Muscle layer of colon (tissue), 2 donors: Measurements from ENCODE around the gene JAKMIP1.

Source experiments
- H3K27ac ChIP-seq: one replicate; pipeline ENCODE4 v1.7.0; 2013; ENCODE audit warnings: low read depth, mild to moderate bottlenecking, low read length, moderate library complexity
- H3K27me3 ChIP-seq, 2 donors: one replicate each; pipeline ENCODE4 v1.7.0; 2013; ENCODE audit warnings: low read length in 2 of 2, mild to moderate bottlenecking in 2 of 2; ENCODE audit not compliant: insufficient read depth in 2 of 2, control insufficient read depth in 1 of 2
- H3K36me3 ChIP-seq: one replicate; pipeline ENCODE4 v1.7.0; 2013; ENCODE audit warnings: mild to moderate bottlenecking, low read length; ENCODE audit not compliant: insufficient read depth
- H3K4me1 ChIP-seq: one replicate; pipeline ENCODE4 v1.7.0; 2013; ENCODE audit warnings: mild to moderate bottlenecking, low read length; ENCODE audit not compliant: insufficient read depth
- H3K4me3 ChIP-seq, 2 donors: one replicate each; pipeline ENCODE4 v1.7.0; 2013; ENCODE audit warnings: low read length in 2 of 2, low read depth in 1 of 2, mild to moderate bottlenecking in 1 of 2, moderate library complexity in 1 of 2
- H3K9ac ChIP-seq: one replicate; pipeline ENCODE4 v1.7.0; 2013; ENCODE audit warnings: low read length
- H3K9me3 ChIP-seq: one replicate; pipeline ENCODE4 v1.7.0; 2013; ENCODE audit warnings: mild to moderate bottlenecking, low read length
- donor health status: abdominal sarcoma.
- donor health status: Adenocarcinoma of cecum.

Gene JAKMIP1

DNA sequence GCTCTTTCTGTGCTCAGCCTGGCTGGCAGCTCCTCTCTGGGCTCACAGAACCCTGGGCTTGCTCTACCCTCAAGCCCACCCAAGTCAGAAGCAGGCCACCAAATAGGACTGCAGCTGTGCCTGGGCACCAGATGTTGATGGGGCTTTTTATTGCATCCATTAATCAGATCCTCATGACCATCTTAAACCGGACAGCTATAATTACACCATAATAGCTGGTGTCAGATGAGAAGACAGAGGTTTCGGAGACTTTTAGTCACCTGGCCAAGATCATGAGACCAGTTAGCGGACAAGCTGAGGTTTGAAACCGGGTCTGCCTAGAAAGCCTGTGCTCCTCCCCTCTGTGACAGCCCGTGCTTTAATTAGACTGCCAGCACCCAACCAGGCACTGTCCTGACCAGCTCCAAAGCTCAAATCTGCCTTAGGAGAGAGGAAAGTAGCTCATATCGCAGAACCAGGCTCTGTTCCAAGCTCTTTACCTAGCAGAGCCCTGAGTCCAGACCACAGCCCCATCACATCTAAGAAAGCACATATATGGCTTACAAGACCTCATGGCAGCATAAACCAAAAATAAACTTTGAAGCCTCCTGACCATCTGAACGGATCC is 88.9 kb downstream of the JAKMIP1 start:
- Histone ChIP-seq H3K9ac (no peak overlapping the region), H3K36me3 (no peaks in the 10 kb centered on the region), H3K27me3 (peaks cover 0 to 5% of the 10 kb centered on the region in 2 donors)

DNA sequence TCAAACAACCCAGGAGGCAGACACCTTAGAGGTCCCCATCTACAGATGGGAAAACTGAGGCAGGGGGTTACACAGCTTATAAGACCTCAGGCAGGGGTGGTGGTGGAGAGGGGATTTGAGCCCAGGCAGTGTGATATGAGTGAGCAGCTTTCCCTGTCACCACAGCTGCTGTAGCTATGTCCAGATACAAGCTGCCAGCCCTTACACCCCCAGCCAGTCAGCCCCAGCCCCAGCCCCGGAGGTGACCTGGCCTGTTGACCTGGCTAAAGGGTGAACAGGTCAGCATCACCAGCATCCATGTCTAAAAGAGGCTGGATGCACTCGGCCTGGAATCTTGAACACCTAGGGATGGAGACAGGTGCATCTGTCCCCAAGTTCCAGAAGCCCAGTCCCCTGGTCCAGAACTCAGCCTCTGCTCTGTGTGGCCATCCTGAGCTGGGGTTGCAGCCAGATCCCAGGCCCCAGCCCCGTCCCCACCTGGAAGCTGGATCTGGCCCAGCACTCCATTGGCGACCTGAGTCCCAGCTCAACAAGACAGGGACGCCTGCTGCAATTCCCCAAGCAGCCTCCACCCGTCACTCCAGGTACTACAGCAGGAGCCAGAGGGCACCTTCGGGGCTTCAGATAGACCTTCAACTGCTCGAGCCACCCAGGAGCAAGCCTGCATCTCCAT is 89.5 kb downstream of the JAKMIP1 start:
- H3K9me3 ChIP-seq = no peaks in the 10 kb centered on the region
- no peak overlapping the region for H3K4me3 ChIP-seq
- no peaks in the 10 kb centered on the region for H3K36me3 ChIP-seq
- H3K27ac ChIP-seq = no peak overlapping the region
- no peak overlapping the region for H3K9ac ChIP-seq
- H3K27me3 ChIP-seq = peaks cover 0 to 5% of the 10 kb centered on the region in 2 donors
- H3K4me1 ChIP-seq = no peaks in the 10 kb centered on the region

More for the DNA sequence above, 88.9 kb downstream of the JAKMIP1 start:
- Histone ChIP-seq H3K4me3 (no peak overlapping the region), H3K27ac (no peak overlapping the region), H3K4me1 (no peaks in the 10 kb centered on the region), H3K9me3 (no peaks in the 10 kb centered on the region)

DNA sequence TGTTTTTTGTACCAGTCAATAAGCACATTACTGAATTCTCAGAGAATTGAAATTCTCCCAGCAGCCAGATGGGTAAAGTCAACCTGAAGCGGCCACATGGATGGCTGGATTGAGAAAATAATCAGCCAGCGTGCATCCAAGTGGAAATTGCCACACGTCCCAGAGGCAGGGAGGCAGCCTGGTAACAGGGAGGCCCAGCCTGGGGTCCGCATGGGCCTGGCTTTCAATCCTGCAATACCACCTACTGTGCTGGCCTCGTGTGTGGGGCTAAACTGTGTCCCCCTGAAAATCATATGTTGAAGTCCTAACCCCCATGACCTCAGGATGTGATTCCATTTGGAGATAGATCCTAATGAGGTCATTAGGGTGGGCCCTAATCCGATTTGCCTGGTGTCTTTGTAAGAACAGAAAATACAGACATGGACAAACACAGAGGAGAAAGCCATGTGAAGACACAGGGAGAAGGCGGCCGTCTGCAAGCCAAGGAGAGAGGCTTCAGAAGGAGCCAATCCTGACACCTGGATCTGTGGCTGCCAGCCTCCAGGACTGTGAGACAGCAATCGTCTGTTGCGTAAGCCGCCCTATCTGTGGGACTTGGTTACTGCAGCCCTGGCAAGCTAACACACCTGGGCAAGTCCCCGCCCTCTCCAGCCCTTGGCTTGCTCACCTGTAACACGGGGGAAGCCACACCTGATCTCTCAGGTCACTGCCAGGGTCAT is 90.3 kb downstream of the JAKMIP1 start:
- no peak overlapping the region for H3K27ac ChIP-seq
- H3K4me3 ChIP-seq = no peak overlapping the region
- H3K36me3 ChIP-seq = no peaks in the 10 kb centered on the region
- H3K9me3 ChIP-seq = no peaks in the 10 kb centered on the region
- no peaks in the 10 kb centered on the region for H3K4me1 ChIP-seq
- peaks cover 0 to 5% of the 10 kb centered on the region in 2 donors for H3K27me3 ChIP-seq
- H3K9ac ChIP-seq = no peak overlapping the region

DNA sequence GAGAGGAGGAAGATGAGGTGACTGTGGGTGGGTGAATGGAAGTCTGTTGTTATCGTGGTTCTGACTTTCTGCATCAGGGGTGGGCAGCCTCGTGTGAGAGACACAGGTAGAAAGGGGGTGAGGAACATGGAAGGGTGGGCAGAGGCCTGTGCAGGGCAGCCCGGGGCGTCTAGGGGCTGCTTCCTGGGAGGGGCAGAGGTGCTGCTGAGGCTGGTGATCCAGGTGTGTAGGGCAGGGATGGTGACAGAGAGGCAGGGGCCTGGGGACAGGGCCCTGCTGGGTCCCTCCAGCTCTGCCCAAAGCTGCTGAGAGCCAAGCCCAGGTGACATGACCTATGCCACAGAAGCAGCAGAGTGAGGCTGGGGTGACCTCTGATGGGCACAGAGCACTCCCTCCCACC is 92.5 kb downstream of the JAKMIP1 start:
- H3K9me3 ChIP-seq = no peaks in the 10 kb centered on the region
- no peak overlapping the region for H3K9ac ChIP-seq
- H3K4me1 ChIP-seq = no peaks in the 10 kb centered on the region
- no peak overlapping the region for H3K4me3 ChIP-seq
- no peak overlapping the region for H3K27ac ChIP-seq
- peaks cover 0 to under 1% of the 10 kb centered on the region in 2 donors for H3K27me3 ChIP-seq
- no peaks in the 10 kb centered on the region for H3K36me3 ChIP-seq

GRCh38 chr4:6107114-6107791 is 93.1 kb downstream of the JAKMIP1 start:
- no peaks in the 10 kb centered on the region for H3K4me1 ChIP-seq
- no peak overlapping the region for H3K27ac ChIP-seq
- H3K9me3 ChIP-seq = no peaks in the 10 kb centered on the region
- H3K36me3 ChIP-seq = no peaks in the 10 kb centered on the region
- H3K4me3 ChIP-seq = no peak overlapping the region
- H3K9ac ChIP-seq = no peak overlapping the region
- no peaks in the 10 kb centered on the region for H3K27me3 ChIP-seq

DNA sequence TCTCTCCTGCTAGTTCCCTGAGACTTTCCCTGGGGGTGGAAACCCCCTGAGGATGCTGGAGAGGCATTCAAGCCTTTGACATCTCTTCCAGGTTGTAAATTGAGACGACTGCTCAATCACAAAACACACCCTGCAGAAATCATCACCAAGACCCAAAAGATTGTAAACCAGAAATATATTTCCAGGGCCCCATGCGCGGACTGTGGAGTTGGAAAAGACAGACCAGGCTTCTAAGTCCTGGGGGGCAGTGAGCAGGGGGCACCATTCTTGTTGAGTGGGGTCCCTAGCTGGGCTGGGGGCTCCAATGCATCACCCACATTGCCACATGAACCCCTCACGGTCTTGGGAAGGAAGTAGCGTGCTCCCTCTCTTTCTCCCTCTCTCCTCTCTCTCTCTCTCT is 94.2 kb downstream of the JAKMIP1 start:
- Histone ChIP-seq H3K9ac (no peak overlapping the region), H3K27me3 (no peaks in the 10 kb centered on the region), H3K9me3 (no peaks in the 10 kb centered on the region), H3K36me3 (no peaks in the 10 kb centered on the region), H3K4me3 (no peak overlapping the region), H3K4me1 (no peaks in the 10 kb centered on the region), H3K27ac (no peak overlapping the region)

GRCh38 chr4:6105311-6105911 is 94.9 kb downstream of the JAKMIP1 start:
- no peaks in the 10 kb centered on the region for H3K9me3 ChIP-seq
- H3K9ac ChIP-seq = no peak overlapping the region
- H3K36me3 ChIP-seq = no peaks in the 10 kb centered on the region
- no peak overlapping the region for H3K4me3 ChIP-seq
- H3K27me3 ChIP-seq = no peaks in the 10 kb centered on the region
- H3K27ac ChIP-seq = no peak overlapping the region
- H3K4me1 ChIP-seq = no peaks in the 10 kb centered on the region

- Histone ChIP-seq H3K9ac (no peak overlapping the region), H3K27me3 (no peaks in the 10 kb centered on the region), H3K36me3 (no peaks in the 10 kb centered on the region), H3K4me1 (no peaks in the 10 kb centered on the region), H3K9me3 (no peaks in the 10 kb centered on the region), H3K4me3 (no peak overlapping the region), H3K27ac (no peak overlapping the region)
Measured at GRCh38 chr4:6104541-6105130, 95.7 kb downstream of the JAKMIP1 start.

- Histone ChIP-seq H3K9me3 (no peaks in the 10 kb centered on the region), H3K4me1 (no peaks in the 10 kb centered on the region), H3K4me3 (no peak overlapping the region), H3K36me3 (no peaks in the 10 kb centered on the region), H3K27me3 (no peaks in the 10 kb centered on the region), H3K9ac (no peak overlapping the region), H3K27ac (no peak overlapping the region)
Measured at GRCh38 chr4:6097581-6097980, 102.8 kb downstream of the JAKMIP1 start.

DNA sequence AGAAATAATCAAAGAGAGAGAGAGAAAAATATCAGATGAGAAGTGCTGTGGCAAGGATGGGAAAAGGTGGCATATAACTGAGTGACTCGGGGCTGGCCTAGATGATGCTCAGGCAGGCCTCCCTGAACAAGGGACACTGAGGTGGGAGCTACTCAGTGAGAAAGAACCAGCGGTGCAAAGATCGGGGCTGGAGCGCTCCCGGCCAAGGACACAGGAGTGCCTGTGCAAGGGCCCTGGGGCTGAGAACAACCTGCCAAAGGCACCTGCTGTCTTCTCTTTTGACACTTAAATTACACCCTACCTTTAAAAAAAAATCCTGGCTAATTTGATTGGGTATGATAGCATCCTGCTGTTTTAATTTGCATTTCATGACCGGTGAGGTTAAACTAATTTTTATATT is 104.5 kb downstream of the JAKMIP1 start:
- Histone ChIP-seq H3K4me1 (no peaks in the 10 kb centered on the region), H3K9ac (no peak overlapping the region), H3K9me3 (no peaks in the 10 kb centered on the region), H3K27ac (no peak overlapping the region), H3K27me3 (peaks cover 0 to 11% of the 10 kb centered on the region in 2 donors), H3K4me3 (no peak overlapping the region), H3K36me3 (no peaks in the 10 kb centered on the region)
